Measurements from ENCODE around the gene GOSR1.
"Not testable (repeated sequence)": the region's sequence is repeated elsewhere in the genome, so short reads cannot be mapped to it uniquely, and the experiment has no call there.

GOSR1 gene

DNA sequence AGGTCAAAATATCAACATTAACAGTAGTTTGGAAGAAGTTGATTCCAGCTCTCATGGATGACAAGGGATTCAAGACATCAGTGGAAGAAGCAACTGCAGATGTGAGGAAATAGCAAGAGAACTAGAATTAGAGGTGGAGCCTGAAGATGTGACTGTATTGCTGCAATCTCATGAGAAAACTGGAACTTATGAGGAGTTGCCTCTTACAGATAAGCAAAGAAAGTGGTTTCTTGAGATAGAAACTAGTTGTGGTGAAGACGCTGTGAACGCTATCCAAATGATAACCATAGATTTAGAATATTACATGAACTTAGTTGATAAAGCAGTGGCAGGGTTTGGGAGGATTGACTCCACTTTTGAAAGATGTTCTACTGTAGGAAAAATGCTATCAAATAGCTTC is 67.8 kb downstream of the GOSR1 start:
- no peak for DNase-seq

DNA sequence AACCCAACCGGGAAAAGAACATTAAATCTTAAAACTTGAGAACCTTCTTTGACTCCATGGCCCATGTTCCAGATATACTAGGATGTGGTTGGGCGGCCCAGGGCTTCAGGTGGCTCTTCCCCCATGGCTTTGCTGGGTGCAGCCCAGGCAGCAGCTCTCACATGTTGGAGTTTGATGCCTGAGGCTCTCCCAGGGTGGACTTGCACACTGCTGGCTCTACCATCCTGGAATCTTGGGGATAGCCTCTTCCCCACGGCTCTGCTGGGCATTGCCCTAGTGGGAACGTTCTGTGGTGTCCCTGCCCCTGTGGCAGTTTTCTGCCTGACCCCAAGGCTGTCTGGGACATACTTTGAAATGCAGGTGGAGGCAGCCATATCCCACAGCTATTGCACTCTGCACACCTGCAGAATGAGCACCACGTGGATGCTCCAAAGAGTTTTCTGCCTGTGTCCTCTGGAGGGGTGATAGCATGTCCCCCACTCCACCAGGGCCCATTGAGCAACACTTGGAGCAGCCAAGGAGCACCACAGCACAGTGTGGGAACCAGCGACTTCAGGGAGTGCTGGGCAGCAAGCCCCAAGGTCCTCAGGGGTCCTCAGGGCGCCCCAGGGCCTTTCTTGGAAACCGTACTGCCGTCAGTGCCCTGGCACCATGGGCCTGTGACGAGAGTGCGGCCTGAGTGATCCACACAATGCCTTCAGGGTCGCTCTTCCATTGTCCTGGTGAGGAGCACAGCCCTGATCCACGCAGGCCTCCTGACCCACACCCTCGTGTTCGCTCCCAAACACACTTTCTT is 70.8 kb downstream of the GOSR1 start:
- DNase-seq = no peak

DNA sequence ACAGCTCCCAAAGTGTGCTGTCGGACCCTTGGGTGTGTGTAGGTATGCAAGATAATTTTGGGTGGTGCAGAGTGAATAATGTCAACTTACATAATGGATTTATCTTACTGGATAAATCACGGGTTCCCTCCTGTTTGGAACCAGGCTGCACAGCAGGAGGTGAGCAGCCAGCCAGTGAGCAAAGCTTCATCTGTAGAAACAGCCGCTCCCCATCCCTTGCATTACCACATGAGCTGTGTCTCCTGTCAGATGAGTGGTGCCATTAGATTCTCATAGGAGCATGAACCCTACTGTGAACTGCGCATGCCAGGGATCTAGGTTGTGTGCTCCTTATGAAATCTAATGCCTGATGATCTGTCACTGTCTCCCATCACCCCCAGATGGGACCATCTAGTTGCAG is 72.0 kb downstream of the GOSR1 start:
- not testable (repeated sequence) for DNase-seq

DNA sequence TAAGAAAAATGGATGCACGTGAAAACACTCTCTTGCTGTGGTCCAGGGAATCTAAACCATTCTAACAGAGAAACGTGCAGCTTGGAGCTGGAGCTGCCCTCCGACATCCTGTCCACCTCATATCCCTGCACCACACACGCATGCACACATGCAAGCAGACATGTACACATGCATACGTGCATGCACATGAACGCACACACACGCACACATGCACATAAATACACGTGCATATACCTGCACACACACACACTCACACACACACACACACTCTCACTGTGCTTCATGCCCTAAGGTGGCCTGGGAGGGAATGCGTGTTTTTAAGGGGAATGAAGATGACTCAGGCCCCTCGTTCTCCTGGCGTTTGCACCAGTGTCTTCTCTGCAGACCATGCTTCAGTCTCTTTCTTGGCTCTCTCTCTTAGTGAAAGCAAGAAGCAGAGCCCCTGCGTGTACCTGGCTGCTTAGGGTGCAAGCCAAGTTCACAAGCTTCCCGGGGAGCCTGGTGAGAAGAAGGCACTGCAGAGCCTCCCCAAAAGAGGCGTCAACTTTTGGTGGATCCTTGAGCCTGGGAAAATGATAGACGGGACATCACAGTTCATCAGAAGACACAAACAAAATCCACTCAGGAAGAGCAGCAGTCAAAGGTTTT is 72.8 kb downstream of the GOSR1 start:
- DNase-seq = no peak

DNA sequence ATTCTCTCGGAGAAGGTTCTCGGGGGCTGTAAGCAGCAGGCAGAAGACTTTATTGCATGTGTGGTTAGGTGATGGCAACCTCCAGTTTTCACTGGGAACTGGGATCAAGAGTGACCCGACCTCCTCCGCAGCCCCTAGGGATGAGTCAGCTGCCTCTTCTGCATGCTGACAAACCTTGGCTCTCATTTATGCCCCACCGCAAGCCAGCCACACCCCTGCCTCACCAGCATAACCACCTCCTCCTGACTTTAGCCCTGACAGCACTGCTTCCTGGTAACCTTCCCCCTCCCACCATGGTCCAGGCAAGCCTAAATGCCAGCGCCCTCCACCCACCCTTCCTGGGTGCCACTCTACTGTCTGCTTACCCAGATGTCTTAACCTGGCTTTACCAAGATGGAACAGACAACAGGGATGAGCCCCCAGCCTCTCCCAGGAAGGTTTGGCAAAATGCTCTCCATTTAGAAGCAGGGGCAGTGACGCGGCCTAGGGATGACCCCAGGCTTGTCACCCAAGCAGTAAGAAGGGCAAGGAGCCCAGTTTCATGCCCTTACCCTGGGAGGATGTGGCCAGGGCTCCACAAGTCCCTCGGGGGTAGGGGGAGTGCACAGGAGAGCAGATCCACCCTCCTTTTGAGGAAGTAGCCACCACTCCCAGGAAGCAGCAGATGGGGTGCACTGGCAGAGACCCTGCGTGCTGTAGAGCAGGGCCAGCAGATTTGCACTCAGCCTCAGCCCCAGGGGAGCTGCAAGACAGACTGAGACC is 73.5 kb downstream of the GOSR1 start:
- DNase-seq = no peak

DNA sequence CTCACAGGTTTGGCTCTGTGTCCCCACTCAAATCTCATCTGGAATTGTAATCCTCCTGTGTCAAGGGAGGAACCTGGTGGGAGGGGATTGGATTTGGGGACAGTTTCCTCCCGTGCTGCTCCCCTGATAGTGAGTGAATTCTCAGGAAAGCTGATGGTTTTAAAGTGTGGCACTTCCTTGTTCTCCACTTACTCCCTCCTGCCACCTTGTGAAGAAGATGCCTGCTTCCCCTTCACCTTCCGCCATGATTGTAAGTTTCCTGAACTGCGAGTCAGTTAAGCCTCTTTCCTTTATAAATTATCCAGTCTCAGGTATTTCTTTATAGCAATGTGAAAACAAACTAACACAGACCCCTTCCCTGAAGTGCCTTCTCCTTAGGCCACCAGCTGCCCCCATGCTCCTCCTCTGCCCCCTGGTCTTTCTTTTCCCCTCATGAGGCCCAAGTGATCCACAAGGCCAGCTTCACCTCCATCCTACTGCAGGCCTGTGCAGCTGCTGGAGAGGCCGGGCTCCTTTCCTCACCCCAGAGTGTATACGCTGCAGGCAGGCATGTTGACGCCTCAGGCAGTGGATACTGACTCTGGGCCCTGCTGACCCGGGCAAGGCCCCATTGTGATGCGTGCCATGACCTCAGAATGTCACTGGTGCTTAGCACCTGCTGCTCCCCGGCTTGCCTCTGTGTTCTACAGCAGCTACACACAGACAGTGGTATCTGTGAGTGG is 74.2 kb downstream of the GOSR1 start:
- DNase-seq = not testable (repeated sequence)

DNA sequence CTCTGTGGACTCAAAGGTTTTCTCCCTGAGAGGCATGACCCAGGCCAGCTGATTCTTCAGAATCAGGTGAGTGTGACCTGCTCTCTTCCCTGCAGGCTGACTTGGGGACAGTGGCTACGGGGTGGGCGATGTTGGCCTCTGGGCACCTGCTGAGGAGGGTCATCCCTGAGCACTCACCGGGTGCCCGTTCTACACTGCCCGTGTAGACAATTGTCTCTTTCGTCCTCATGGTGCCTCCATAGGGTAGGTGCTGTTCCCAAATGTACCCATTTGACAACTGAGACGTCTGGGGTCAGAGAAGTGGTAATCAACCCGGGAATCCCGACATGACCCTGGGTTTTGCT is 74.8 kb downstream of the GOSR1 start:
- DNase-seq = no peak

DNA sequence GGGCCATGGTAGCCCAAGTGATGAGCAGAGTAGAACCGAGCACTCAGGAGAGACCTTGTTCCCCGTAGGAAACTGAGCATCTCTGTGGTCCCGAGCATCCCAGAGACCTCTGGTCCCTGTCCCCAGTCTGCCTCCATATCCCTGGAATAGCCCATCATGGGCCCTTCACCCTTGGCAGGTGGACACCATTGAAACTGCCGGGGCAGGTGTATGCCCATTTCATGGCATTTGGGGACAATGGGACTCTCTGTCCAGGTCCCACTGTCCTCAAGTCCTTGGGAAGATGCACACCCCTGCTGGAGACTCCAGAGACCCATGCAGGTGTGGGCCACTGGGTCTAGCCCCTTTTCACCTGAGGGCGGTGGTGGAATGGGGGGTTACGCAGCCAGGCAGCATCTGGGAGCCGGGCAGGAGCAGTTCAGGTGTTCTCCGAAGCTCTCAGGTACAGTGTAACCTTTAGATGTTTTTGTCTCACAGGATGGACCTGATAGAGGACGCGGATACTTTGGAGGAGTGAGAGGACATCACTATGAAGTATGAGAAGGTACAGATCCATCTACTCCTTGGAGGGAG is 75.9 kb downstream of the GOSR1 start:
- no peak for DNase-seq

DNA sequence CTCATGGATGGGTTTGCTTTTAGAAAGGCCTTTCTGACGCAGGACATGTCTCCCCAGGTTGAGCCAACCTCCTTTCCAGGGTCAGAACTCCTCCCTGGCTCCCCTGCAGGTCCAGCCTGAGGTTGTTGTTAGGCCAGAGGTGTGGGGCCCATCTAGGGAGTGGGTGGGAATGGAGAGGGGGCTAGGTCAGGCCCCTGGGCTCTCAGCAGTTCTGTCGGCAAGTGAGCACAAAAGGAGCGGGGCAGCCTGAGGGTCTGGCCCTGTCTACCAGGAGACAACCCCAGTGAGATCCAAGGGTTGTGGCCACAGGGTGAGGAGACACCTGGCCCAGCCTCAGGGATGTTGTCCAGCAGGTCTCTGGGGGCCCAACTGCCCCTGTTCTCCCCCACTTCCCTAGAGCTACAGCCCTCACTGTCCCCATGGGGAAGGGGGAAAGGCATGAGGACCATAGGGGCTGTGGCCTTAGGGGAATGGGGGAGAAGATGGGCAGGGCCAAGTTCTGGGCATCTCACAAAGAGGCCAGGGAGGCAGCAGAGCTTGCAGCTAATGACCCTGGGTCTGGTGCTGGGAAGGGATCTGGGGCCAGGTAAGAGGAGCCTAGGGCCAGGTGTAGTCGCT is 76.7 kb downstream of the GOSR1 start:
- DNase-seq = not testable (repeated sequence)

DNA sequence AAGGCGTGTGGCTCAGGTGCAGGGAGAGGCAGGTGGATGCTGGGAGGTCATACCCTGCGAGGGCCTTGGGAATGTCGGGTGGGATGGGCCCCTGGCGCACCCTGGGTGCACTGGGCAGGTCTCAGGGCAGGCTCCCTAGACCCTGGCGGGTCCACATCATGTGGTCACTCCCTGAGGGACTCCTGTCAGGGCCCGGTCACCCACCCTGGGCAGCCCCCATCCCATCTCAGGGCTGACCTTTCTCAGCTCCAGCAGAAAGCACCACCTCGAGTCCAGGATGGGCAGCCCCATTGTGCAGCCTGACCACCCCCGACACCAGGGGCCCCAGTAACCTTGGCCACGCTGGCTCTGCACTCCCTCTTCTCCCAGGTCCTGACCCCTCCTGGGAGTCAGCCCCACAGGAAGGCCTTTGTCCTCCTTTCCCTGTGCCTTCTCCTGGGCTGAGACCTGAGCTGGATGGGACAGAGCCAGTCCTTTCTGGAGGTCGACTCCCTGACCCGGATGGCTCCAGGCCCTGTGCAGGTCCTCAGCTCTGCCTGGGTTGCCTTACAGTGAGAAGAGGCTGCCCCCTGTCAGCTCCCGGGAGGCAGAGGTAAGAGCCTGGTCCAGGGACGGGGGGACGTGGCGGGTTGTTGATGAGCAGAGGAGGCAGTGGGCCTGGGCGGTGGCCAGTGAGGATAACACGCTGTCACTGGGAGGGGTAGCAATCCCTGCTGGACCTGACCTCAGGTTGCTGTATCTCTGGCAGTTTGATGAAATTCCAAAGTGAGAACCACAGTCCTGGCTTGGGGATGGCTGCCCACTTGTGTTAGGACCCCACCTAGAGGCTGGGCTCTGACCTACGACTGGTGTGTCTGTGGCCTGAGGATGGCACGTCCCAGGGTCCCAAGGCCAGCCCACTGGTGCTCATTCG is 77.9 kb downstream of the GOSR1 start:
- no peak for DNase-seq

DNA sequence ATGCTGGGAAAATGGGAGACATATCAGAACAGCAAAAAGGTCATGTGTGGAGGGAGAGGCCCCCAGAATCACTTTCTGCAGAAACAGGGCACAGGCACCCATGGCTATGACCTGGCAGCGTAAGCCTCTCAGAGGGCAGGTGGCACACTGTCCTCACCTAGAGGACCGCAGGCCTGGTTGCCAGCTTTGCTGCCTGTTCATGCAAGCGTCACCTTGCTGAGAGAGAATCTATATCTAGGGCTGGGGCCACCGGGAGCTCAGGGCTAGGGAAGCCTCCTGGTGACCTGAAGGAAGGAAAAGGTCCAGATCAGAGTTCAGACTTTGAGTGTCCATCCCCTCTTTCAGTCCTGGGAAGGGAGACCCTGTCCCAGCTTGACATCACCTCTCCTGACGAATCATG is 78.7 kb downstream of the GOSR1 start:
- DNase-seq = no peak

DNA sequence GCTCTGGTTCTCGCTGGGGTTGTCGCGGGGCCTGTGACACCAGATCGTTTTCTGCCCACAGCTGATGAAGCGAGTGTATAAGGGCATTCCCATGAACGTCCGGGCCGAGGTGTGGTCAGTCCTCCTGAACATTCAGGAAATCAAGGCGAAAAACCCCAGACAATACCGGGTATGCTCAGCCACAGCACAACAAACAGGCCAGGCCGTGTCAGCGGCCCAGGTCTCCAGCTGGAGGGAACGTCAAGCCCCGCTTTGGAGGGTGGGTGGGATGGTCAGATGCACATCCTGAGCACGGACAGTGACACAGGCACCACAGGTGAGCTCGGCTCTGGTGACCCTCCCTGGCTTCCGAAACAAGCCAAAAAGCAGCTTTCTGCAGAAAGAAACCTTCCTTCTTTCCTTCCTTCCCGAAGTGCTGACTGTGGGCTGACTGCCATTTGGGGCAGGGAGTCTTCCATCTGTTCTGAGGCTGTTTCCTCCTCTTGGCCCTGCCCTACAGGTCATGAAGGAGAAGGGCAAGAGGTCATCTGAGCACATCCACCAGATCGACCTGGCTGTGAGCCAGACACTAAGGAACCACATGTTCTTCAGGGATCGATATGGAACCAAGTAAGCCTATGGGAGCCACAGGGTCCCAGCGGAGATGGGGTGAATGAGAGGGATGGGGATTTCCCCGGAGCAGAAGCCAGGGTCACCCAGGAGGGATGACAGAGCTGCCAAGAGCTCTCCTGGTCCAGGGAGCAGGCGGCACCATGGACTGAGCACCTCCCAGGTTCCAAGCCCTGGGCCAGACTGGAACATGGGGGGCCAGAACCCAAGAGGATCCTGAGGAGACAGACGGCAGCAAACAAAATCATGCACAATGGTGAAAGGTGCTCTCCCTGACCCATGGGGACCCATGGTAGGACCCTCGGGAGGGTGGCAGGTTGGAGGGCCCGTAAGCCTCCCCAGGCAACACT is 79.4 kb downstream of the GOSR1 start:
- no peak for DNase-seq

DNA sequence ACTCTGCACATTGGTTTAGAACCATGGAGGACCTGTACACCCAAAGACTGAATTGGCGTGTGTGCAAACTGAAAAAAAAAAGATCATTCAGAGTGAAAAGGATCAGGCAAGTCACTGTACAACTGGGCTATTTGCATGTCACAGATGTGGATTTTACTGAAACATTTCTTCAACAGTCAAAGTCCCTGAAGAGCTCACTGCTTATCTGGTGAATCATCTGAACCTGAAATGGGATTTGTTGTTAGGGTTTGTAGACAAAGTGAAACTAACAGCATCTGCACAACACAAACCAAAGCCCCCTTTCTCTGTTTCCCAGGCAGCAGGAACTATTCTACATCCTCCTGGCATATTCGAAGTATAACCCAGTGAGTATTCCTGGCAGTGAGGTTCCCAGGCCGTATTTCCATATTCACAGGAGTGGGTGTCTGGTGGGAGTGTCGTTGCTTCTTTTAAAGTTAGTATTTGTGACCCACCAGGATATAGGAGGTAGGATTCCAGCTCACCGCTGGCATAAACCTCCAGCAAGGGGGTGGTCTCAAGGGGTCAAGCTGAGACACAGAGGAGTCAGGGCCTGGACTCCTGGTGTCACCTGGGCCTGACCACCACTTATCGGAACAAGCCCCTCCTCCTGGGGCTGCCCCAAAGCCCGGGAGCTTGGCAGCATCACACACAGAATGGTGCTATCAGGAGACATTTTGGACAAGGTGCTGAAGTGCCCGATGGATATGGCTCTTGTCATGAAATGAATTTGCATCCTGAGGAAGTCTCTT is 80.9 kb downstream of the GOSR1 start:
- DNase-seq = no peak

DNA sequence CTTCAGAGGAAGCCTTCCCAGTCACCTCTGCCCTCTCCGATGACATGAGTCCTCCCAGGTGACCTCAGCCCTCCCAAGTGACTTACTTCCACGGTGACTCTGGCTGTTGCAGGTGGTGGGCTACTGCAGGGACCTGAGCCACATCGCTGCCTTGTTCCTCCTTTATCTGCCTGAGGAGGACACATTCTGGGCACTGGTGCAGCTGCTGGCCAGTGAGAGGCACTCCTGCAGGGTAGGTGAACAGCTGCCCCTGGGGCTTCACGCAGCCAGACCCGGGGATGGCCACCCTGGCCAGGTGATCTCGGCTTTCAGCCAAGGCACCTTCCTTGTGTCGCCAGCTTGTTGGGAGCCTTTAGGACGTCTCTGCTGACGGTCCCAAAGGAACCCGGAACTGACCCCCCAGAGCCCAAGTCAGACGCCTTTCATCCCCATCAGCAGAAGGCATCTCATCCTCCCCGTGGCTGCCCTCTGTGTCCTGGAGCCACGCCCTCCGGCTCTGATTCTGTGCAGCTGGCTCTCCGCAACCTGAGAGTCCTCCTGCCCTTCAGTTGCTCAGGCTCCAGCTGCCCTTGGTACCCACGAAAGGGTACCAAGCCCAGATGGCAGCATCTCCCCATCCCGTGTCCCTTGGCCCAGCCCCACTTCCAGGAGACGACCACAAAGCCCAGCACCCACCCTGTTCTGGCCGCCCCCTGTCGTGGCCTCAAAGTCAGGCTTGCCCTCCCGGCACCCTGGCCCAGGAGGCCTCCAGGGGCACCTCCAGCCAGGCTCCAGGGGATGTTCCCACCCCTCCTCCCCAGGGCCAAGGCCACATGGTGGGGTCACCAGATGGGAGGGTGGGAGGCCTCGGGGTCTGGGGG is 81.7 kb downstream of the GOSR1 start:
- no peak for DNase-seq

DNA sequence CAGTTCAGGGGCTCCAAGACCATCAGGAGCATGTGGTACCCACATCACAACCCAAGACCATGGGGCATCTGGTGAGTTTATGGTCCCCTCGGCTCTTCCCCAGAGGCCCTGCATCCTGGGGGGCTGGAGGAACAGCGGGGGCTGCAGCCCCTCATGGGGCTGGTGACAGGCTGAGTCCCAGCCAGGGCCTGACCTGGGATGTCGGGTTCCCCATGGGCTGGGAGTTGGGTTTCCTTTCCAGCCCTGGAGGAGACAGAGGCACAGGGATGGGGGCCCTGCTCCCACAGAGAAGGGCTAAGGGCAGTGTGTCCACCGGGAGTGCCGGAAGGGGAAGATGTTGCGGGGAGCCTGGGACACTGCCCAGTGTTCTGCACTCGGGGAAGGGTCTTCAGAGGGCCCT is 82.4 kb downstream of the GOSR1 start:
- DNase-seq = no peak

DNA sequence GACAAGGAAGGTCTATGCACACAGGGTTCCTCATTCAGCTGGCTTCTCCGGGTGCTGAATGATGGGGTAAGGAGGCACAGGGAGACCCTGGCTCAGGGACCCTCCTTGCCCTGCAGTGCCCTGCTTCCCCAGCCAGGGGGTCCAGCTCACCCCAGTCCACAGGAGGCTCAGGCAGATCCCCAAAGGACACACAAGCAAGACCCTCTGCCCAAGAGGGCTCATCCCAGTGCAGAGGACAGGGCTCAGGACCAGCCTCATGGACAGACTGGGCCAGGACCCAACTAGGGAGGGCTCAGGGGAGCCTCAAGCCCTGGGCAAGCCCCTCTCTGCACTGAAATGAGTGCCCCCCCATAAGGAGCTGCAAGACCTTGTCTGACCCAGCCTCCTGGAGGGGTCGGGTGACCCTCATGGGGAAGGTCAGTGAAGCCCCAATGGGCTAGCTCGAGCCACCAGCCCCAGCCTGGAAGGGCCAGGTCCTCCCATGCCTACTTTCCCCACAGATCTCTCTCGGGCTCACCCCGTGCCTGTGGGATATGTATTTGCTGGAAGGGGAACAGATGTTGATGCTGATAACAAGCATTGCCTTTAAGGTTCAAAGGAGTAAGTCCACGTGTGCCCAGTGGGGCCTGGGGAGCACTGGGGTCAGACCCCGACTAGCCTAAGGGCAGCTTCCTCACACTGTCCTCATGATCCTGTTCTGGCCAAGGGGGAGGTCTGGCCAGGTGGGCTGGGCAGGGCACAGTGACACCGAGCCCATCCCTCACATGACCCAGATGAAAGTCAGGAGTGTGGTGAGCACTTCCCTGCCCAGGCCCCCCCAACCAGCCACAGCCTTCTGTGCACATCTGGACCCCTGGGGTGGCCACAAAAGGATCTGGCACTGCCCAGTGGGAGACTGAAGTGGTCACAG is 83.2 kb downstream of the GOSR1 start:
- not testable (repeated sequence) for DNase-seq

DNA sequence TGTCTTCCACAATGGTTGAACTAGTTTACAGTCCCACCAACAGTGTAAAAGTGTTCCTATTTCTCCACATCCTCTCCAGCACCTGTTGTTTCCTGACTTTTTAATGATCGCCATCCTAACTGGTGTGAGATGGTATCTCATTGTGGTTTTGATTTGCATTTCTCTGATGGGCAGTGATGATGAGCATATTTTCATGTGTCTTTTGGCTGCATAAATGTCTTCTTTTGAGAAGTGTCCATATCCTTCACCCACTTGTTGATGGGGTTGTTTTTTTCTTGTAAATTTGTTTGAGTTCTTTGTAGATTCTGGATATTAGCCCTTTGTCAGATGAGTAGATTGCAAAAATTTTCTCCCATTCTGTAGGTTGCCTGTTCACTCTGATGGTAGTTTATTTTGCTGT is 84.6 kb downstream of the GOSR1 start:
- not testable (repeated sequence) for DNase-seq

Data from right kidney (tissue), 1 donor.